H1 (cell line): Measurements from ENCODE around the gene EPB41L3. TPM values are rescaled to one million over a fixed set of nuclear protein-coding genes. Genes with fewer than 3 reads are reported as not detected.

ENCODE experiments used
- CTCF ChIA-PET: fragments of 300-600 bp; sonication (Branson Sonifier 250); formaldehyde crosslinking; loops from one replicate; lab custom pipeline; 2021; ENCODE audit not compliant: partially characterized antibody; lab: Charles Lee
- POLR2A ChIA-PET: fragments of 300-600 bp; sonication (Branson Sonifier 250); formaldehyde crosslinking; loops from one replicate; lab custom pipeline; 2021; ENCODE audit warnings: inconsistent platforms; ENCODE audit not compliant: partially characterized antibody; lab: Charles Lee
- DNase-seq, 2 experiments: peaks; one replicate each; pipeline versions ENCODE4 v3.0.0 to v3.0.0-alpha.2; 2010 to 2022; ENCODE audit warnings: low spot score in 2 of 2, low read depth in 1 of 2, mixed read lengths in 1 of 2
- FAIRE-seq: peaks from 2 replicates; lab custom pipeline; 2011; peaks lifted over from hg19 to GRCh38; lab: Jason Lieb, UNC
- H2AFZ ChIP-seq: 2 replicates; pipeline ENCODE4 v1.8.1; 2012; ENCODE audit warnings: low read length, inconsistent platforms
- H2AK5ac ChIP-seq: 2 replicates; pipeline ENCODE4 v1.6.1; 2013; ENCODE audit warnings: low read depth, low read length
- H2BK120ac ChIP-seq: replicated peaks from 2 replicates; pipeline ENCODE3; 2013; ENCODE audit warnings: low read depth, low read length, inconsistent platforms
- H2BK12ac ChIP-seq: 2 replicates; pipeline ENCODE4 v1.6.1; 2013; ENCODE audit warnings: low read depth, low read length
- H2BK15ac ChIP-seq: 2 replicates; pipeline ENCODE4 v1.6.1; 2013; ENCODE audit warnings: low read length
- H2BK20ac ChIP-seq: 2 replicates; pipeline ENCODE4 v1.6.1; 2013; ENCODE audit warnings: low read length
- H2BK5ac ChIP-seq: 2 replicates; pipeline ENCODE4 v1.6.1; 2013; ENCODE audit warnings: low read depth, low read length
- H3K14ac ChIP-seq: 2 replicates; pipeline ENCODE4 v1.6.1; 2013; ENCODE audit warnings: inconsistent platforms; ENCODE audit not compliant: insufficient read length
- H3K18ac ChIP-seq: 2 replicates; pipeline ENCODE4 v1.6.1; 2013; ENCODE audit warnings: low read length; ENCODE audit errors: extremely low read depth
- H3K23ac ChIP-seq: 2 replicates; pipeline ENCODE4 v1.6.1; 2013; ENCODE audit warnings: inconsistent platforms; ENCODE audit not compliant: insufficient read length
- H3K23me2 ChIP-seq: 2 replicates; pipeline ENCODE4 v1.6.1; 2013; ENCODE audit warnings: low read depth, low read length
- H3K27ac ChIP-seq: 2 replicates; pipeline ENCODE4 v1.6.1; 2011; ENCODE audit warnings: low read depth, low read length, inconsistent platforms
- H3K27me3 ChIP-seq, 4 experiments: replicated peaks in 1 of 4; 1 replicate in 1 of 4; 2 replicates in 3 of 4; pipeline versions ENCODE4 v1.6.1 to v1.8.1; 2011 to 2013; ENCODE audit warnings: low read length in 3 of 4, mild to moderate bottlenecking in 3 of 4, inconsistent platforms in 2 of 4, mixed read lengths in 2 of 4, moderate library complexity in 1 of 4; ENCODE audit not compliant: control insufficient read depth in 3 of 4, insufficient read depth in 3 of 4; ENCODE audit errors: extremely low read depth in 1 of 4
- H3K36me3 ChIP-seq, 4 experiments: 2 replicates each; pipeline versions ENCODE4 v1.6.1 to v1.8.1; 2011 to 2013; ENCODE audit warnings: mild to moderate bottlenecking in 4 of 4, low read length in 3 of 4, moderate library complexity in 2 of 4, control low read depth in 1 of 4, inconsistent platforms in 1 of 4; ENCODE audit not compliant: insufficient read depth in 4 of 4, control insufficient read depth in 2 of 4
- H3K4ac ChIP-seq: replicated peaks from 2 replicates; pipeline ENCODE3; 2013; ENCODE audit warnings: low read length, low read depth, mixed read lengths, inconsistent platforms; ENCODE audit not compliant: insufficient read length
- H3K4me1 ChIP-seq, 4 experiments: replicated peaks in 1 of 4; 1 replicate in 1 of 4; 2 replicates in 3 of 4; pipeline versions ENCODE4 v1.6.1 to v1.8.1; 2011 to 2013; ENCODE audit warnings: low read length in 3 of 4, inconsistent platforms in 2 of 4, mixed read lengths in 1 of 4; ENCODE audit not compliant: insufficient read depth in 4 of 4, control insufficient read depth in 3 of 4
- H3K4me2 ChIP-seq, 2 experiments: 2 replicates each; pipeline versions ENCODE4 v1.6.1 to v1.8.1; 2011 to 2013; ENCODE audit warnings: low read depth in 2 of 2, low read length in 2 of 2, control low read depth in 1 of 2, inconsistent platforms in 1 of 2, mild to moderate bottlenecking in 1 of 2; ENCODE audit not compliant: insufficient read depth in 1 of 2
- H3K4me3 ChIP-seq, 4 experiments: fragments of 200-600, 300-600 bp in 1 of 4; sonication (generic), shearing (Covaris generic), sonication (Bioruptor Twin) in 1 of 4; 2 replicates each; pipeline versions ENCODE4 v1.5.1 to v1.8.1; 2011 to 2016; ENCODE audit warnings: low read length in 4 of 4, low read depth in 3 of 4, control low read depth in 2 of 4, inconsistent platforms in 2 of 4, mild to moderate bottlenecking in 2 of 4, mixed read lengths in 1 of 4, moderate library complexity in 1 of 4; ENCODE audit not compliant: insufficient read depth in 2 of 4; ENCODE audit errors: extremely low read depth in 1 of 4
- H3K56ac ChIP-seq: replicated peaks from 2 replicates; pipeline ENCODE3; 2013; ENCODE audit warnings: low read depth, mild to moderate bottlenecking, mixed read lengths, low read length, inconsistent platforms; ENCODE audit not compliant: insufficient read length
- H3K79me1 ChIP-seq: 2 replicates; pipeline ENCODE4 v1.6.1; 2013; ENCODE audit warnings: low read depth, low read length, control low read depth
- H3K79me2 ChIP-seq, 2 experiments: 2 replicates each; pipeline versions ENCODE4 v1.6.1 to v1.8.1; 2012 to 2013; ENCODE audit warnings: low read length in 2 of 2, mild to moderate bottlenecking in 2 of 2, inconsistent platforms in 1 of 2; ENCODE audit not compliant: insufficient read depth in 2 of 2, control insufficient read depth in 1 of 2
- H3K9ac ChIP-seq, 4 experiments: replicated peaks in 1 of 4; 1 replicate in 1 of 4; 2 replicates in 3 of 4; pipeline versions ENCODE4 v1.6.1 to v1.8.1; 2011 to 2013; ENCODE audit warnings: low read depth in 3 of 4, low read length in 3 of 4, control low read depth in 2 of 4, mild to moderate bottlenecking in 2 of 4, moderate library complexity in 2 of 4, inconsistent platforms in 1 of 4; ENCODE audit errors: extremely low read depth in 1 of 4
- H3K9me3 ChIP-seq, 2 experiments: 2 replicates each; pipeline versions ENCODE4 v1.6.1 to v1.8.1; 2012 to 2013; ENCODE audit warnings: mild to moderate bottlenecking in 2 of 2, moderate library complexity in 2 of 2, control low read depth in 1 of 2, inconsistent platforms in 1 of 2, low read depth in 1 of 2, low read length in 1 of 2, mixed read lengths in 1 of 2; ENCODE audit not compliant: insufficient read depth in 2 of 2
- H4K20me1 ChIP-seq, 2 experiments: replicated peaks in 1 of 2; 2 replicates each; pipeline versions ENCODE3 to v1.8.1; 2011 to 2013; ENCODE audit warnings: inconsistent platforms in 2 of 2, low read length in 2 of 2, mild to moderate bottlenecking in 1 of 2; ENCODE audit not compliant: insufficient read depth in 2 of 2, control insufficient read depth in 1 of 2
- H4K5ac ChIP-seq: 2 replicates; pipeline ENCODE4 v1.6.1; 2013; ENCODE audit warnings: low read length, low read depth, mixed read lengths, inconsistent platforms; ENCODE audit not compliant: insufficient read length
- H4K8ac ChIP-seq: 2 replicates; pipeline ENCODE4 v1.8.0; 2013; ENCODE audit warnings: mild to moderate bottlenecking, moderate library complexity, low read length, inconsistent platforms; ENCODE audit not compliant: insufficient read depth; ENCODE audit errors: extremely low read depth
- H4K91ac ChIP-seq: replicated peaks from 2 replicates; pipeline ENCODE3; 2013; ENCODE audit warnings: low read length, mixed read lengths, inconsistent platforms; ENCODE audit not compliant: insufficient read length
- ASH2L ChIP-seq: fragments of 200-600, 300-600 bp; sonication (generic); IDR thresholded peaks from one replicate; pipeline ENCODE4 v1.7.1; 2017; ENCODE audit warnings: low read length
- BRCA1 ChIP-seq: IDR thresholded peaks from 2 replicates; pipeline ENCODE4 v1.6.1; 2012; ENCODE audit warnings: low read depth, low read length, improper control_type of control experiment
- CBX5 ChIP-seq: fragments of 300-800, 300-1000 bp; sonication (generic); IDR thresholded peaks from 2 replicates; pipeline ENCODE4 v1.7.1; 2016; ENCODE audit warnings: antibody characterized with exemption, low read length, low read depth
- HDAC2 ChIP-seq, 2 experiments: fragments of 300-600 bp in 1 of 2; sonication (generic) in 1 of 2; IDR thresholded peaks; 2 replicates each; pipeline ENCODE4 v1.6.1; 2011 to 2012; ENCODE audit warnings: low read depth in 2 of 2, low read length in 2 of 2, mild to moderate bottlenecking in 2 of 2, moderate library complexity in 2 of 2, borderline replicate concordance in 1 of 2, inconsistent platforms in 1 of 2
- SRF ChIP-seq: IDR thresholded peaks from 2 replicates; pipeline ENCODE4 v1.6.1; 2011; ENCODE audit warnings: mild to moderate bottlenecking, low read depth, low read length, moderate library complexity
- SUZ12 ChIP-seq: fragments of 200-600 bp; sonication (generic); IDR thresholded peaks from 2 replicates; pipeline ENCODE4 v1.6.1; 2012; ENCODE audit warnings: mild to moderate bottlenecking, inconsistent platforms, low read length, moderate library complexity, mixed read lengths
- WGBS, 2 experiments: shearing (Covaris generic) in 1 of 2; methylation state at CpG; one replicate each; pipeline versions ENCODE4 v1.1.6 to v1.1.7; 2013 to 2015; ENCODE audit warnings: low lambda C conversion rate in 2 of 2, mixed read lengths in 2 of 2, inconsistent platforms in 1 of 2, low coverage in 1 of 2, missing lambda C conversion rate in 1 of 2; ENCODE audit not compliant: insufficient replicate concordance in 2 of 2, insufficient coverage in 1 of 2, insufficient read length in 1 of 2; ENCODE audit errors: extremely low coverage in 1 of 2, missing lambda C conversion rate in 1 of 2; 5-methylcytosine and 5-hydroxymethylcytosine counted together
- polyA plus RNA-seq, 7 experiments: library from polyadenylated mRNA; depleted of rRNA in 3 of 7; stranded (reverse) in 5 of 7; unstranded in 2 of 7; fragments of >200 nt in 5 of 7; fragments of 200-250 nt in 2 of 7; gene quantifications; 1 replicate in 5 of 7; 2 replicates in 1 of 7; 4 replicates in 1 of 7; pipeline versions ENCODE4 v1.2.1 to v1.2.3, GENCODE V29; 2011 to 2013; ENCODE audit warnings: missing spikeins in 2 of 7, mixed read lengths in 2 of 7
- total RNA-seq: library from RNA; stranded (reverse); fragmentation: NEBNext Ultra II Directional; extraction: Animal tissue kit (Norgen Biotek cat#: 25700); gene quantifications from 2 replicates; pipeline ENCODE4 v1.2.1, GENCODE V29; 2021

Gene EPB41L3
- total and polyA plus RNA-seq, 2 of the 8 experiments (the other 6 are each of a cell fraction or from before 2014, with no cell fraction given): 7.9 to 16.1 TPM

- DNase-seq (no peak), FAIRE-seq (no peak)
- no peaks in the 10 kb centered on the region for H3K79me1 ChIP-seq
- no peak overlapping the region for H2BK15ac ChIP-seq
- no peak overlapping the region for H3K18ac ChIP-seq
- POLR2A ChIA-PET: no interaction called here
- no peak overlapping the region for H2BK12ac ChIP-seq
- CTCF ChIA-PET: interaction anchor here (3.8 kb wide), 1 partner anchor 95 kb away, joined by 11 read pairs; no protein-coding TSS in a partner anchor
- no peaks in the 10 kb centered on the region for H3K36me3 ChIP-seq
- H3K79me2 ChIP-seq: no peaks in the 10 kb centered on the region
- no peak overlapping the region for H4K91ac ChIP-seq
- H3K4me2 ChIP-seq: no peak overlapping the region
- no peaks in the 10 kb centered on the region for H3K9me3 ChIP-seq
- no peak overlapping the region for H2AK5ac ChIP-seq
- no peaks in the 10 kb centered on the region for H3K27me3 ChIP-seq
- no peak overlapping the region for H3K14ac ChIP-seq
- H3K9ac ChIP-seq: no peak overlapping the region
- no peak overlapping the region for H3K27ac ChIP-seq
- H3K4ac ChIP-seq: no peak overlapping the region
- H2BK120ac ChIP-seq: no peak overlapping the region
- no peak overlapping the region for H2BK20ac ChIP-seq
- H3K23ac ChIP-seq: no peak overlapping the region
- no peak overlapping the region for H2AFZ ChIP-seq
- H4K20me1 ChIP-seq: no peaks in the 10 kb centered on the region
- peaks cover 0 to 3% (median under 1%) of the 10 kb centered on the region in 4 experiments; a peak in 3 of 7 replicates for H3K4me1 ChIP-seq
- H4K5ac ChIP-seq: no peak overlapping the region
- H4K8ac ChIP-seq: no peak overlapping the region
- H2BK5ac ChIP-seq: no peak overlapping the region
- H3K56ac ChIP-seq: no peak overlapping the region
- TF ChIP-seq HDAC2 (IDR thresholded peaks at IDR 0.05; ENCODE audit: borderline replicate concordance in 1 of 2, low read depth in 2 of 2, low read length in 2 of 2): no peak
- TF ChIP-seq BRCA1: no peak
- no peak for TF ChIP-seq CBX5
- no peak for TF ChIP-seq SUZ12
- no peak for TF ChIP-seq ASH2L
- no peak for TF ChIP-seq SRF
- no peaks in the 10 kb centered on the region for H3K23me2 ChIP-seq
- WGBS, 2 experiments: 96% methylated on average over 9 of the region's 9 CpGs; no CpG with 5 or more reads in 1 of the 2 experiments
- no peak overlapping the region for H3K4me3 ChIP-seq
Observed at GRCh38 chr18:5451871-5452270, 91.9 kb downstream of the EPB41L3 start.
